Amygdala (tissue), 56 donors: ENCODE measurements around the gene PPM1L.
A peak's percentile ranks its signal among the peaks of the same experiment; 100 is the strongest.
"Not testable (repeated sequence)": the region's sequence is repeated elsewhere in the genome, so short reads cannot be mapped to it uniquely, and the experiment has no call there.

Experiments used
- DNase-seq, 56 donors: peaks; one replicate each; lab custom pipeline; 2025; lab: John Stamatoyannopoulos, UW

The PPM1L gene

GRCh38 chr3:160755776-160756304 lies at the start of gene PPM1L:
Gene PPM1L, plus strand, starts transcription at chr3:160756231.
- peak in 44 of 56 donors; percentile 22 to 84 (median 59) for DNase-seq

GRCh38 chr3:160707187-160707794 lies 48.7 kb upstream of the PPM1L start:
- DNase-seq = peak in 26 of 56 donors; percentile 1 to 56 (median 10)

DNA sequence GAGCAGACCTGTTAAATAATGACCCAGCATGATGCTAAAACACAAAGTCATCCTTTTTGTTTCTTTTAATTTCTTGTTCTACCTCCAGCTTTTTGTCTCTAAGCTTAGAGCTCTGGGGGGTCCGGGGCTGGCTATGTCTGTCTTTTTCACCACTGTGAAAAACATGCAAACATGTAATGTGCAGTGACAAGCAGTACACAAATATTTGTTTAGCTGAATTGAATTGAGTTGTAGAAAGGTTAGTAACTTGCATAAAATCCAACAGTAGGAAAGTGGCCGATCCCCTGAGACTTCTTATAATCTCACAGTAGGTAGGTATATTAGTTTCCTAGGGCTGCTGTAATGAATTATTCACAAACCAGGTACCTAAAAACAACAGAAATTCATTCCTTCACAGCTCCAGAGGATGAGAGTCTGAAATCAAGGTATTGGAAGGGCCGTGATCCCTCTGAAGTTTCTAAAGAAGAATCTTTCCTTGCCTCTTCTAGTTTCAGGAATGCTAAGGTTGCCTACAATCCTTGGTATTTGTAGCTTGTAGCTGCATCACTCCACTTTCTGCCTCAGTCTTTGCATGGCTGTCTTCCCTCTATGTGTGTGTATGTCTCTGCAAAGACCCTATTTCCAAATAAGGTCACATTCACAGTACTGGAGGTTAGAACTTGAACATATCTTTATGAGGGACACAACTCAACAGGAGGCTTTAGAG lies 46.4 kb upstream of the PPM1L start:
- no peak for DNase-seq

- not testable (repeated sequence) for DNase-seq
Observed at GRCh38 chr3:160713144-160713543, 42.9 kb upstream of the PPM1L start.

- no peak for DNase-seq
Observed at GRCh38 chr3:160719710-160720109, 36.3 kb upstream of the PPM1L start.

DNA sequence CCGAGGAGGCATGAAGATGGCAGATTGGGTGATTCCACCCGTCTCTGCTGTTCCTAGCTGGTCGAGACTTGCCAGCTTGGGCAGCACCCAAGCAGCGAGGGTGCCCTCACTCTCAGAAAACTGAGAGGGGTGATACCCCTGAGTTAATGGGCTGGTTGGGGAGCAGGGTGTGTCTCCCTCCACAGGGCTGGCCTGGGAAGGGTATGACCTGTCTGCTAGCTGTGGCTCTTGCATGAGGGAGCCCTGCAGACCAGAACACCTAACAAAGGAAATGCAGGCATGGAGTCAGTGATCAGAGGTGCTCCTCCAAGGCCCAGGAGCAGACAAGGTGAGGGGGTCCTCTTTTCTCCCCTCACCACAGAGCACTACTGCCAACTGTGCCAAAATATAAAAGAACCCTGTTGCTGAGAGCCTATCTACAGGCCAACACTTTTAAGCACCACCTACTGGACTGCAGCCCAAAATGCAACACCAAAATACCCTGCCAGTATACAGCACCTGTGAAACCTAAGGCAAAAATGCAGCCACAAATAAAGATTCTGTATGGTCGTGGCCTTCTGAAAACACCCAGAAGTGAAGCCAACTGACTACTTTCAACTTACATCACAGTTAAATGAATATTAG lies 35.8 kb upstream of the PPM1L start:
- no peak for DNase-seq

DNA sequence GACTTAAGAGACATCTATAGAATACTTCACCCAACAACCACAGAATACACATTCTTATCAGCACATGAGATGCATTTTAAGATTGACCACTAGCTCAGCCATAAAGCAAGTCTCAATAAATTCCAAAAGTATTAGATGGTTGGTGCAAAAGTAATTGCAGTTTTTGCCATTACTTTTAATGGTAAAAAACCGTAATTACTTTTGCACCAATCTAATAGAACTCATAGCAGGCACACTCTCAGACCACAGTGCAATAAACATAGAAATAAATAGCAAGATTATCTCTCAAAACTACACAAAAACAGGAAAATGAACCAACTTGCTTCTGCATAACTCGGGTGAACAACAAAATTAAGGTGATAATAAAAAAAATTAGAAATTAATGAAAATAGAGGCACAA lies 33.7 kb upstream of the PPM1L start:
- DNase-seq = no peak

GRCh38 chr3:160725338-160725737 lies 30.7 kb upstream of the PPM1L start:
- DNase-seq = no peak

GRCh38 chr3:160735826-160736225 lies 20.2 kb upstream of the PPM1L start:
- no peak for DNase-seq

DNA sequence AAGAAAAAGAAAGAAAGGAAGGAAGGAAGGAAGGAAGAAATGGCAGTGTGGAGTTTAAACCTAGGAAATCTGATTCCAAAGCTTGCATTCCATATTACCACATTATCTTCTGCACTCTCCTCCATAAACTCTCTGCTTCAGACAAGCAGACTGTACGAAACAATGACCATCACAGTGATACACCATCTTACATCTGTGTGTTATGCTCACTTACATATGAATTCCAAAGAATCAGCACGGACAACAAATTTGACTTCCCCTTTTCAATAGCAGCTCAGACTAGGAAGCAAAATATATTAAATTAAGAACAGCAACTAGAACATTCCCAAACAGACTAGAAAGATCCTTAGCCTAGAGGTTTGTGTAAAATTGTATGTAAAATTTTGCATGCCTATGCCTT lies 18.0 kb upstream of the PPM1L start:
- no peak for DNase-seq

DNA sequence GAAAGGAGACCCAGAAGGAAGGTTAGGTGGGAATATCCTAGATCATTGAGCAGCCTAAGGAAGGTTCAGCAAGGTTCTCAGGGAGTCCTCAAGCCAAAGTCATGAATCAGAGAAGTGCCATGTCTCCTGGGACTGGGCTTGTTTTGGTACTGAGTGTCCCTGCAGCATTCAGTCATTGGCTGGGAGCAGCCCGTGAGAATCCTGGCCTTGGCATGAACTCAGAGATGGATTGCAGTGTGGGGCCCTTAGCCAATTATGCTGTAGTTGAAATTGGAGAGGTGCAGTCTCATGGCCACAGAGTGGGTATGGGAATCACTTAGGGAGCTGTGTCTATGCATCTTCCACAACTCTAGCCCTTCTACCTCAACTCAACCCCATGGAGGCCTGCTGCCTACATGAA lies 17.0 kb upstream of the PPM1L start:
- DNase-seq = no peak

DNA sequence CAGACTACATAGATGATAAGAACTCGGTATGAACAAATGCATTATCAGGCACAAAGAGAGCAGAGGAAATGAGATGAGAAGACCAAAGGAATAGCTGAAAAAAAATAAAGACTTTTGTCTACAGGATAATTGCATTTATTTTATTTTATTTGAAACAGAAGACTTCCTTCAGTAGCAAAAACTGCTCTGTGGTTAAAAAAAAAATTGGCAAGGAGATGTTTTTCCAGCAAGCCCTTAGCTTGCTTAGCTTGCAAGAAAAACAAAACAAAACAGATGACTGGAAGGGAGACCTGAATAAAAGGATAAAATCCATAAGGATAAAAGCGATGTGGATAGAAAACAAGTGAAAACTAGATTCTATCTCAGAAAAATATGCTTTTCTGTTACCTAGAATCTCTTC lies 9.1 kb upstream of the PPM1L start:
- DNase-seq = no peak

- DNase-seq = no peak
Observed at GRCh38 chr3:160747422-160747821, 8.6 kb upstream of the PPM1L start.

- peak in 2 of 56 donors; percentile 1 to 2 for DNase-seq
Observed at GRCh38 chr3:160748231-160748630, 7.8 kb upstream of the PPM1L start.

DNA sequence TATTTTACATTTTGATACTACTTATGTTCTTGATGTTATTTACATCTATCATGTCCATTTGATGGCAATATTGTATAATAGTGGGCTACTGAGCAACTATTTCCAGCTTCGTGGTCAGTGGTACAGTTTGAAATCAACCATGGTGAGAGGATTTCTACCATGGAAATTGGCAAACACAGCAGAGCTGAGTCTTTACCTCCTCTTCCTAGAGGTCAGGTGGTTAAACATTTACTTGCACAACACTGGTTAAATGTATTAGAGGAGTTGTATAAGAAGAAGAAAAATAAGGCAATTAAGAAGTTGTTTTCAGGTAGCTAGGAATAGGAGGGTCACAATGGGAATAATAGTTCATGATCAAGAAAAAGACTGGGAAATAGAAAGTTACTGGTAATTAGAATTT lies 7.2 kb upstream of the PPM1L start:
- no peak for DNase-seq

GRCh38 chr3:160753953-160754352 lies 2.1 kb upstream of the PPM1L start:
- DNase-seq = no peak

- peak in 30 of 56 donors; percentile 16 to 79 (median 56) for DNase-seq
Observed at GRCh38 chr3:160754371-160754854, 1.6 kb upstream of the PPM1L start.

GRCh38 chr3:160754855-160755747 lies 930 bp upstream of the PPM1L start:
- peak; percentile 78 to 98 (median 94) for DNase-seq

GRCh38 chr3:160757233-160758106 lies 1.4 kb downstream of the PPM1L start:
- DNase-seq = peak in 15 of 56 donors; percentile 2 to 40 (median 10)
